HTR-8/SVneo (cell line): Measurements from ENCODE around the gene VWCE.

Experiments used
- DNase-seq: peaks from one replicate; pipeline ENCODE4 v3.0.0; 2011; ENCODE audit warnings: low spot score, mixed read lengths; ENCODE audit not compliant: insufficient read length
- FAIRE-seq: peaks from 2 replicates; lab custom pipeline; 2011; peaks lifted over from hg19 to GRCh38; lab: Jason Lieb, UNC

Gene VWCE, protein sequence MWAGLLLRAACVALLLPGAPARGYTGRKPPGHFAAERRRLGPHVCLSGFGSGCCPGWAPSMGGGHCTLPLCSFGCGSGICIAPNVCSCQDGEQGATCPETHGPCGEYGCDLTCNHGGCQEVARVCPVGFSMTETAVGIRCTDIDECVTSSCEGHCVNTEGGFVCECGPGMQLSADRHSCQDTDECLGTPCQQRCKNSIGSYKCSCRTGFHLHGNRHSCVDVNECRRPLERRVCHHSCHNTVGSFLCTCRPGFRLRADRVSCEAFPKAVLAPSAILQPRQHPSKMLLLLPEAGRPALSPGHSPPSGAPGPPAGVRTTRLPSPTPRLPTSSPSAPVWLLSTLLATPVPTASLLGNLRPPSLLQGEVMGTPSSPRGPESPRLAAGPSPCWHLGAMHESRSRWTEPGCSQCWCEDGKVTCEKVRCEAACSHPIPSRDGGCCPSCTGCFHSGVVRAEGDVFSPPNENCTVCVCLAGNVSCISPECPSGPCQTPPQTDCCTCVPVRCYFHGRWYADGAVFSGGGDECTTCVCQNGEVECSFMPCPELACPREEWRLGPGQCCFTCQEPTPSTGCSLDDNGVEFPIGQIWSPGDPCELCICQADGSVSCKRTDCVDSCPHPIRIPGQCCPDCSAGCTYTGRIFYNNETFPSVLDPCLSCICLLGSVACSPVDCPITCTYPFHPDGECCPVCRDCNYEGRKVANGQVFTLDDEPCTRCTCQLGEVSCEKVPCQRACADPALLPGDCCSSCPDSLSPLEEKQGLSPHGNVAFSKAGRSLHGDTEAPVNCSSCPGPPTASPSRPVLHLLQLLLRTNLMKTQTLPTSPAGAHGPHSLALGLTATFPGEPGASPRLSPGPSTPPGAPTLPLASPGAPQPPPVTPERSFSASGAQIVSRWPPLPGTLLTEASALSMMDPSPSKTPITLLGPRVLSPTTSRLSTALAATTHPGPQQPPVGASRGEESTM

DNA sequence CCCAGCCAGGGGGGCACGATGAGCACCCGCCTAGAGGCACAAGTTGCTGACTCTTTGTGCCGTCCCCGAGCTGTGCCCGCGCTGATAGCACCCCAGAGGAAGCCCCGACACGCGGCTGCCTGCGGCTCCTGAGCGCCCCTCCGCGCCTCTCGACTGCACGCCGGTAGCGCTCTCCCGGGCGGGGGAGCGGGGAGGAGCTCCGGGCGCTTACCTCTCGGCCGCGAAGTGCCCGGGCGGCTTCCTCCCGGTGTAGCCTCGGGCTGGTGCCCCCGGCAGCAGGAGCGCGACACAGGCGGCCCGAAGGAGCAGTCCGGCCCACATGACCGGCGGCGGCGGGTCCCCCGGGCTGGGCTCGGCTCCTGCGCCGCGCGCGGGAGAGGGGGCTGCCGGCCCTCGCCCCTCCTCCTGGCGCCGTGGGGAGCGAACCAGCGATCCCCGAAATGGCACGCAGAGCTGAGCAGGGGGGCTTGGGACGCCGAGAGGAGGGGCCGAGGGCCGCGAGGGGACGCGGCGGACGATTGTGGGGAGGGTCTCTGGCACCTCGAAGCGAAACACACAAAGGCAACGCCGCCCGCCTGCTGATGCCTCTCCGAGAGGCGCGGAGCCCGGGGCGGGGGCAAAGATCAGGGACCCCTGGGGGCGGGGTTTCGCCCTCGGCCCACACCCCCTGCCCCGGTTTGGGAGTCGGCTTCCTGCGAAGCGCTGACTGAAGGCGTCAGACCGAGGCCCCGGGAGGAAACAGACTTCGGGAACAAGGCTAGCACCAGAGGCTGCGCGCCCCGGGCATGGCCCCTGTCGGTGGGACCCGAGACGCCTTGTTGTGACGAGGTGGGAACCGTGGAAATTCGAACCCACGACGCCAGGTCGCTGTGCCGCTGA lies at the start of gene VWCE:
TSS of gene VWCE (minus strand) at position 600 of the 879 bp plus-strand sequence. CDS start at position 321, 279 bp downstream.
- DNase-seq (no peak), FAIRE-seq (no peak)

DNA sequence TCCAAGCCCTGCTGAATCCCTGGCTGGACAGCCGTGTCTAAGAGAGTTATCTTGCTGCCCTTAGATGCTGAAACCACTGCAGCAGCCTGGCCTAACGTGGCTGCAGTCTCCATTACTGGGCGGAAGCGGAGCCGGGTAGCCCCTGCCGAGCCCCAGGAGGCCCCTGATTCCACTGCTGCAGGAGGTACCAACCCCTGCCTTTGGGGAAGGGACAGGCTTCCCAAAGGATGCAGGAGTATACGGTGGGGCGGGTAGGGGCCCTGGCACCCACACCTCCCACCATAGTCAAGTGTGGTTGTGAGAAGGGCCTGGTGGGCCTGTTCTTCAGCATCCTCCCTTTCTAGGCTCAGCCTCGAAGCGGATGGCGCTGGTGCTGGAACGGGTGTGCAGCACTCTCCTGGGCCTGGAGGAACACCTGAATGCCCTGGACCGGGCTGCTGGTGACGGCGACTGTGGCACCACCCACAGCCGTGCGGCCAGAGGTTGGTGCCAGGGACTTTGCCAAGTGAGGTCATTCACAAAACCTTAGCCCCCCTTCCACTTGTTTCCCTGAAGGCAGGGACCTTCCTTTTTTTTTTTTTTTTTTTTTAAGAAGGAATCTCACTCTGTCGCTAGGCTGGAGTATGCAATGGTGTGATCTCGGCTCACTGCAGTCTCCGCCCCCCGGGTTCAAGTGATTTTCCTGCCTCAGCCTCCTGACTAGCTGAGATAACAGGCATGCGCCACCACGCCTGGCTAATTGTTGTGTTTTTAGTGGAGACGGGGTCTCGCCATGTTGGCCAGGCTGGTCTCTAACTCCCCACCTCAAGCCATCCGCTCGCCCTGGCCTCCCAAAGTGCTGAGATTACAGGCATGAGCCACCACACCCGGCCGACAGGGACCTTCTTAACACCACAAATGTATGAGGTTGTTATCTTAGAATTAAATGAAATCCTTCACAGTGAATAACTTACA lies 49.0 kb upstream of the VWCE start:
- DNase-seq (no peak), FAIRE-seq (no peak)

DNA sequence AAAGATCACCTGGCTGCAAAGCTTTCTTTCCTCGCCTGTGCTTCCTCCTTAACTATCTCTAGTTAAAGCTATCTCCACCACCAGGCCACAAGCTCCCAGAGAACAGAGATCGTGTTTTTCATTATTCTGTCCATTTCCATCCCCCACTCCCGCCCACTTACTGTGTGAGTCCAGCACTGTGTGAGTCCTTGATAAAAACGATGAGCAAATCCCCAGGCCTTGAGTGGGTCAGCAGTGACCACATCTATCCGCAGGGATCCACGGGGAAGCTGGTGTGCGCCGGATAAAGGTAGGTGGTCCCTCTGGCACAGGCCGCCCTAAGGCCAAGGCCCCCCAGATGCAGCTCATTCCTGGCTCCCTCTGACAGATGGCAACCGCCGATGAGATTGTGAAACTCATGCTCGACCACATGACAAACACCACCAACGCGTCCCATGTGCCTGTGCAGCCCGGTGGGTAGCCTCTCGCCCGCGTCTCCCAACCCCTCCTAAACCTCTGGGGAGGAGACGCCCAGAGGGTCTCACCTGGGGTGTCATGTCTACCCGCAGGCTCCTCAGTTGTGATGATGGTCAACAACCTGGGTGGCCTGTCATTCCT lies 47.2 kb upstream of the VWCE start:
- no peak for FAIRE-seq
- DNase-seq = no peak

DNA sequence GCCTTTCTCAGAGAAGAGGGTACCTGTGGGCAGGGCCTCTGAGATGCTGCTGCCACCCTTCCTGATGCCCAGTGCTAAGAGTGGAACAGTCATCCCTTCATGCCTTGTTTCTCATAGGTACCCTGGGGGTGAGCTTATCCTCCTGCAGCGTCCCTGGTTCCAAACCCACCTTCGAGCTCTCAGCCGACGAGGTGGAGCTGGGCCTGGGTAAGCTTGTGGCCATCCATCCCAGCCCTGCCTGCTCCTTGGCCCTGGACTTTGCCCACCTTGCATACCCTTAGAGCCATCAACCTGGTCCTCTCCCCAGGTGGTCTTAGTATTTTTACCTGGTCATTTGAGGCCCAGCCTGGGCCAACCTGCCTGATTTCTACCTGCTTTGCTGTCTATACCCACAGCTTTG lies 46.6 kb upstream of the VWCE start:
- no peak for DNase-seq
- no peak for FAIRE-seq

DNA sequence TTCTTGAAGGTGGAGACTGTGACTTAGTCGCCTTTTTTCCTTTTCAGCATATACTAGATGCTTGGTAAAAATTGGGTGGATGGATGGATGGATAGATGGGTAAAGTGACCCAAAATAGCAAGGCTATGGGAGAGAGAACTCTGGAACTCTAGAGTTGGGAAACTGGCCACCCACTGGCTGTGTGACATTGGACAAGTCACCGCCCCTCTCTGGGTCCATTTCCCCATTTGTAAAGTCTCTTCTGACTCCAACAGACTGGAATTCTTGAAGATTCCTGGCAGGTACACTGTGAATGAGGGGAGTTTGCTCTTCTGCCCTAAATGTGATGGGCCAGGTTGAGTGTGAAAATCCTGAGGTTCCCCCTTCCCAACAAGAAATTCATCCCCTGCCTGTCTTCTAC lies 45.9 kb upstream of the VWCE start:
- DNase-seq (no peak), FAIRE-seq (no peak)

DNA sequence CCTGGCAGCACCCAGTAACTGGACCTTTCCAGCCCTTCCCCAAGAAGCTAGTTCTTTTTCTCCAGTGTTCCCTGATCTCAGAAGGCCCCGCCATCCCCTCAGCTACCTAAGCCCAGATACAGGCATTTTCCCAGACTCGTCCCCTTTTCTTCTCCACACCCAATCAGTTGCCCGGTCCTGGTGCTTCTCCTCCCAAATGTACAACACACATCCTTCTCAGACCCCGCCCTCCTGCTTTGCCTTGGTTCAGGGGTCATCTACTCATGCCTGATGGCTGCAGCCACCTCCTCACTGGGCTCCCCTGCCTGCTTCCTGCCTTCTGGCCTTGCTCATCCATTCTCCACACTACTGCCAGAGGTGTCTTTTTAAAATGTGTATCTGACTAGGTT lies 44.4 kb upstream of the VWCE start:
- DNase-seq (no peak), FAIRE-seq (no peak)

DNA sequence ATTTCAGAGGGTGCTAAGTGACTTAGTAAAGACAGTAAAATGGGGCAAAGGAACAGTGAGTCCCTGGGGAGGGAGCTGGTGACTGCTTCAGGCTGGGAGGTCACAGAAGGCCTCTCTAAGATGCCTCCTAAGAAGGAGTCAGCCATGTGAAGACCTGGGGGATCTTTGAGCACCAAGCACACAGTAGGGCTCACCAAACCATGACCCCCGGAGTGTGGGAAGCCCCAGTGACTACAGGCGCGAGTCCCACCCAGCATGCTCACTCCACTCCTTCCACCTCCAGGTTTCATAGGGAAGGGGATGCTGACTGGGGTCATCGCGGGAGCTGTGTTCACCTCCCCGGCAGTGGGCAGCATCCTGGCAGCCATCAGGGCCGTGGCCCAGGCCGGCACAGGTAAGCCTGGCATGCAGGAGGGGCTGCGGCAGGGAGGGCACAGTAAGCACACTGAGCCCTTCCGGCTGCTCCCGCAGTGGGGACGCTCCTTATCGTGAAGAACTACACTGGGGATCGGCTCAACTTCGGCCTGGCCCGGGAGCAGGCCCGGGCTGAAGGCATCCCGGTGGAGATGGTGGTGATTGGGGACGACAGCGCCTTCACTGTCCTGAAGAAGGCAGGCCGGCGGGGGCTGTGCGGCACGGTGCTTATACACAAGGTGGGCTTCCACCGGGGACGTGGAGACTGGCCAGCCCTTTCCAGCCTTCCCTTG lies 43.8 kb upstream of the VWCE start:
- DNase-seq (no peak), FAIRE-seq (no peak)

DNA sequence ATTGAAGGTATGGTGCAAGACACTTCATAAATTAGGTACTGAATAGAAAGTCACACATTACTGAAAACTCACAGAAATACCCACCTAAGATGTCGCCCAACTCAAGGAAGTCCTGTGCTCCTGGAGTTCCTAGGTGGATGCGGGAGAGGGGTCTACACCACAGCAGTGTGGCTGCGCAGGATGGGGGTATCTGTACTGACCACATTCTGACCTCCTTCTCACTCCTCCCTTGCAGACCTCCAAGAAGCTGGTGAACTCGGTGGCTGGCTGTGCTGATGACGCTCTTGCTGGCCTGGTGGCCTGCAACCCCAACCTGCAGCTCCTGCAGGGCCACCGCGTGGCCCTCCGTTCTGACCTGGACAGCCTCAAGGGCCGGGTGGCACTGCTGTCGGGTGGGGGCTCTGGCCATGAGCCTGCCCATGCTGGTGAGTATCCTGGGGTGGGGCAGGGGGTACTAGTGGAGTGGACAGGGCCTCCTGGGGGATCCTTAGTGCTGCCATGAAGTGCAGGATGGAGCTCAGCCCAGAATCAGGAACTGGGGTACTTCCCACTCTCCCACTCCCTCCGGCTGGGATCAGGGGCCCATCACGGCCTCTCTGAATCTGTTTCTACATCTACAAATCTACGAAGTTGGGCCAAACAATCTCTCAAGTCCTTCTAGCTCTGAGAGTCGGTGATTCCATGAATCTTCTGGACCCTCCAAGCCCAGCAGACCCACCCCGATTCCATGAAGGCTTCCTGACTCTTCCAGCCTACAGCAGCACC lies 42.8 kb upstream of the VWCE start:
- no peak for FAIRE-seq

DNA sequence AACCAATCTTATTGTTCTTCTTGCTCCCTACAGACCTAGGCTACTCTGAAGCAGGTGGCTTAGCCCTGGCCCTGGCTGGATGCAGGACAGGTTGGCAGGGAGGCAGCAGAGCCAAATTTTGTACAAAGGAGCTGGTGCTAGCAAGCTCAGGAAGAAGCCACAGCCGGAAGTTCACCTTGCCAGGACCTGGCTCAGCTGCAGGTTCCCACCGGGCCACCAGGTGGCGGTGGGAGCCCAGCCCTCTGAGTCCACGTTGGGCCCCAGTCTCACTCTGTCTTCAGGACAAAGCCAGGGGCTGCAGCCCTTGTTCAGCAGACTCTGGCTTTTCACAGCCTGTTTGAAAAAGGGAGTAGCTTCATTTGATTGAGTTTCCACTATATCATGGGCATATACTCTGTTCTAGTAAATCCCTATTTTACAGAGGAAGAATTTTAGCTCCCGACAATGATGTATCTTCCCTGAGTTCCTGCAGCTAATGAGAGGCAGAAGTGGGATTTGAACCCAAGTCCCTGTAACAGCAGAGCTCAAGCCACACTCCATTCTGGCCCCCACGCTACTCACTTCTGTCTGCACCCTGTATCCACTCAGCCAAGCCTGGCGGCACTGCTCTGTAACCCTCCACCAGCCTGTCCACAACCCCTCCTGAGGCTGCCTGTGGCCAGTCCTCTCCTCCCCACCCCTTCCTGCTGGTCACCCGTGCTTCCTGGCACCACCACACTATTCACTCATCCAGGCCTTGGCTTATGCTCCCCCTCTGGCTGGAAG lies 41.2 kb upstream of the VWCE start:
- DNase-seq (peak; percentile 78), FAIRE-seq (no peak)

More for the DNA sequence above, 42.8 kb upstream of the VWCE start:
- DNase-seq = no peak

DNA sequence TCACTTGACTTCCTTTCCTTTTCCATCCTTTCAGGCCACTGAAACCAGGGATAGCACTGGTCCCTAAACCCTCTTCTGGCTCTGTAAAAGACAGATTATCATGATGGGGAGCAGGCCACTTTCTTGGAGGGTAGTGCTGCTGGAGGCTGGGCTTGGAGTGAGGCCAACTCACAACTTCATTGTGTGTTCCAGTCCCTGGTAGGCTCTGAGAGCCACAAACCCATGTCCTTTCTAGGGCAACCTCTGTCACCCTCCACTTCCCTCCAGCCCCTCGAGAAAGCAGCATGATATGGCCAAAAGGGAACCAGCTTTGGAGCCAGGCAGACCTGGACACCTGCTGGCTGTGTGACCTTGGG lies 40.2 kb upstream of the VWCE start:
- FAIRE-seq = no peak
- no peak for DNase-seq

DNA sequence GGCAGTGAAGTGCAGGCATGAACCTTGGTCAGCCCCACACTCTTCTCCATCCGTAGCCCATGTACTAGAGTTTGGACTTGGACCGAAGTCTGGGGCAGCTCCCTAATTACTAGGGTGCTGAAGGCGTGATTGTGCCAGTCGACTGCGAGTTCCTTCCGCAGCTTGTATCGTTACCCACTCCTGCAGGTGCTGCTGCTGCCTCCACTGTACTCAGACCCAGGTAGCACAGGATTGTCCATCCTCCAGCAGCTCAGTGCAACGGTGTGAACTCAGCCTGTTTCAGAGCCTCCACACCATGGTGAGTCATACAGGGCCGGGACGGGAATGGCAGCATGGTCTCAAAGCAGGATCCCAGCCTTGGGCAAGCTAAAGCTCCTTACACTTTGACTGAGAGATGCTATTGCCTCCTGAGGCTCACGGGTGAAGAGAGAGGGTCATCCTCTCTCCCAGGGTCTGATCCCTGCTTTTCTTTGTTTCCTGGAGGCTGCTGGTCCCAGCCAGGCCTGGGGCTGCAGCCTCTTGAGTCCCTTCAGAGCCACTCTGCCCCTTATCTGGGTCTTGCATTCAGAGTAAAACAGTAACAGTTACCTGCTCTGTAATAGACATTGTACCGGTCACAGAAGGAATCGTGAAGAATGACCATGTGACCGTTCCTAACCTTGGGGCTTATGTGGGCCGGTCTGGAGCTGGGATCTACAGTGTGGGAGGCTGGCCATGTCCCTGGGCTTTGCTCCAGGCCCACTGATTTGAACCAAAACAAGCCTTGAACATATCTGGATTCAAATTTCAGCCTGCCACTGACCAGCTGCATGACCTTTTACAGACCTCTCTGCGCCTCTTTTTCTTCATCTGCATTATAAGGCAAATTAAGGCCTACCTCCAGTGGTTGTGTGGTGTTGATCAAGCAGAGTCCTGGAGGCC lies 39.6 kb upstream of the VWCE start:
- DNase-seq (no peak), FAIRE-seq (no peak)

DNA sequence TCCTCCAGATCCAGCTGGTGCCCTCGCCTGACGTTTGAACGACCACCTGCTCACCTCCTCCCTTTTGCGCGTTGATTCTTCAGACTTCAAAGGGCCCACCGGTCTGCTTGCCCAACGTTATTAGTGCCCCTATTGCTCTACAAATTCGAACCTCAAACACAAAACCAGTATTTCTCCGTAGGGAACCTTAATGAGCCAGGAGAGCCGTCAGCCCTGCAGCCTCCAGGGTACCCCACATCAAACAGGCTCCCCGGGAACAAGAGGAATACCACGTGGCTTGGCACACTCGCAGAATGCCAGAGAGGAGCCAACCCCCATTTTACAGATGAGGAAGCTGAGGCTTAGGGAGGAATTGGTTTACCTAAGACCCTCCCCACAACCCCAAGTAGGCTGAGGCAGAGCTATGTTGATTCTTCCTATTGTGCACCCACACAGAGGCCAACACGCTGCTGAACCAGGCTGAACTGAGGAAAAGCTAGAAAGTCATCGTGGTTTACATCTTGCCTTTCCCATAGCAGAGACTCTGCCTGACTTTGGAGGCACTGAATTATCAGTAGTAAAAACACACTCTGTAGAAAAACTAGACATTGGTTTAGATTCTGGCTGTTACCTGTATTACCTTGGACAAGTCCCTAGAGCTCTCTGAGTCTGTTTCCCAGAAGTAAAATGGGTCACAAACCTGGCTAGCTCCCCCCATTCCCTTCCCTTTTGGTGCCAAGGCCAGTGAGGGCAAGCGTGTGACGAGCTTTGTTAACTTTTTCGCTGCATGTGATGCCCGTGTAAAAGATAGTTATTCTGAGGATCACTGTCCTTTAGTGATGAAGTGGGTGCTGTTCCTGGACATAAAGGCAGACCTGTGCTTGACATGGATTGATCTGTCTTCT lies 38.7 kb upstream of the VWCE start:
- no peak for DNase-seq
- no peak for FAIRE-seq

DNA sequence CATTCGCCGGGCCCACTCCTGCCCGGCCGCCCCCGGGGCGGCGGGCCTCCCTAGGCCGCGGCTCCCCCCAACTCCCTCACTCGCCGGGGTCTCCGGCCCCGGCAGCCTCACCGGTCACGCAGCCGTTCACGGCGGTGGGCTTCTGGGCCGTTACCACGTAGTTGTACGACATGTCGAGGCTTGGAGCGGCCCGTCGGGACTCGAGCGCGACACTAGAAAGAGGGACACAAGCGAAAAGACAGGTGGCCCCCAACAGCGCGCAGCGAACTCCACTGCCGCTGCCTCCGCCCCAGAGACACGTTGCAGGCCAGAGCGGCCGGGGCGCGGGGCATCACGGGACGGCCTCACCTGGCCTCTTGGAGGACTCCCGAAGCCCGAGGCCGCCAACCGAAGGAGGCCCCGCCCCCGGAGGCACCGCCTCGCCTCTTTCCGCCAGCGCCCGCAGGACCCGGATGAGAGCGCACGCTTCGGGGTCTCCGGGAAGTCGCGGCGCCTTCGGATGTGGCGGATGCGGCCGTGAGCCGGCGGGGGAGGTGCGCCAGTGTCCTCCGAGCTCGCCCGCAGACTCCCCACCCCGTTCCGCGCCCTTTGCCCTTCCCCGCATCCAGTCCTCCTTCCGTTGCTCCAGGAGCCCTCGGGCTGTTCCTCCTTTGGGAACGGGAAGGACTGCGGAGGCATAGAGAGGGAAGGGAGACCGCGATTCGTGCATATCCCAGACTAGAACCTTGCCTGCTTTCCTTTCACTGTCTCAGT lies 37.9 kb upstream of the VWCE start, which contains the start of the genes DDB1 and TKFC:
TSS of gene DDB1 (minus strand) at position 309 of the 753 bp plus-strand sequence. CDS start at position 172, 137 bp downstream.
TSS of gene TKFC (plus strand) at position 432 of the 753 bp plus-strand sequence. CDS start 1,501 bp downstream, outside the sequence.
- peak; percentile 93 for DNase-seq
- no peak for FAIRE-seq

DNA sequence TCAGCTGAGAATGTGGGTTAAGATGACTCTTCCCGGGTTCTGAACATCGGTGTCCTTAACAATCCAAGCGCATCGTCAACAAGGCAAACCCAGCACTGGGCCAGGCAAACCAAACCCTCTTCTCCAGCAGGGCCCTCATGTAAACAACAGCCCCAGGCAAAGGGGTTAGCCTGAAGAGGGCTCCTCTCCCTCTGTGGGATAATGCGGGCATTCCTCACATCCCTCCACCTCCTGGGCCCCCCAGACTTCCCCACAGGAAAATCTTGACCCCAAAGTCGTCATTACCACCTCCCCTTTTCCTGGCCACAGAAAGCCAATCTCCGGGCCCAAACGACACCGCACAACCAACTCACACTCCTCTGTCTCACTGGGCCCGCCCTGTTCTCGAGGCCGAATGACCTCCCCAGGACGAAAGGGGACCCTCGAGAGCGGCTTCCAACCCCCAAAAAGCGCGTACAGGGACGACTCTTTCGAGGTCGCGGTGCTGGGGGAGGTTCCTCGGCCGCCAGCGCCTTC lies 37.2 kb upstream of the VWCE start:
- FAIRE-seq (no peak), DNase-seq (no peak)
